Activated CD8-positive, alpha-beta memory T cell treated with anti-CD3 and anti-CD28 coated beads, Interleukin-2, amount 10 ng/mL, durations not matched to agents 7 days and 5 days (primary cell): ENCODE data around the gene PGLYRP3. TPM values are rescaled to one million over a fixed set of nuclear protein-coding genes. Genes with fewer than 3 reads are reported as not detected.
"Not testable (repeated sequence)": the region's sequence is repeated elsewhere in the genome, so short reads cannot be mapped to it uniquely, and the experiment has no call there.

Source experiments
- ATAC-seq: fragments of 150-1000 bp; cut with Tn5 transposase; one replicate; pipeline ENCODE4 v1.10.0; 2021; ENCODE audit warnings: moderate library complexity
- CTCF ChIA-PET: fragments of 350-600 bp; sonication (Branson Sonifier 250); formaldehyde crosslinking; loops from one replicate; lab custom pipeline; 2021; ENCODE audit warnings: antibody characterized with exemption; lab: Charles Lee
- DNase-seq: peaks from one replicate; pipeline ENCODE4 v3.0.0-alpha.2; 2020
- H3K27ac Mint-ChIP-seq: one replicate; pipeline ENCODE4 v1.8.0; 2021; ENCODE audit warnings: mild to moderate bottlenecking, mixed read lengths
- H3K27me3 Mint-ChIP-seq: one replicate; pipeline ENCODE4 v1.8.0; 2021; ENCODE audit warnings: mixed read lengths
- H3K36me3 Mint-ChIP-seq: one replicate; pipeline ENCODE4 v1.8.0; 2021; ENCODE audit warnings: mild to moderate bottlenecking, mixed read lengths
- H3K4me1 Mint-ChIP-seq: one replicate; pipeline ENCODE4 v1.8.0; 2021; ENCODE audit warnings: mixed read lengths
- H3K4me3 Mint-ChIP-seq: one replicate; pipeline ENCODE4 v1.8.0; 2021; ENCODE audit warnings: mild to moderate bottlenecking, moderate library complexity, mixed read lengths
- H3K9me3 Mint-ChIP-seq: one replicate; pipeline ENCODE4 v1.8.0; 2022; ENCODE audit warnings: low read depth, mixed read lengths
- total RNA-seq, 2 experiments: library from RNA; stranded (reverse); gene quantifications; one replicate each; pipeline ENCODE4 v1.2.3, GENCODE V29; 2021

Gene PGLYRP3
- total RNA-seq, 2 experiments from 2014 or later = not detected

- Mint-ChIP-seq H3K36me3 (no peaks in the 10 kb centered on the region), H3K27me3 (peaks cover 12% of the 10 kb centered on the region), H3K9me3 (no peaks in the 10 kb centered on the region), H3K4me1 (peaks cover 7% of the 10 kb centered on the region), H3K27ac (no peak overlapping the region), H3K4me3 (no peak overlapping the region)
- DNase-seq (peak; percentile 59), ATAC-seq (peak; percentile 76)
- CTCF ChIA-PET = interaction anchor here (0.9 to 6.4 kb wide), 6 partner anchors 9 to 141 kb away, joined by 3 to 126 read pairs (median 4); no protein-coding TSS in a partner anchor
Measured at GRCh38 chr1:153355445-153356071, 42.8 kb upstream of the PGLYRP3 start.

- Mint-ChIP-seq H3K27ac (no peak overlapping the region), H3K36me3 (no peaks in the 10 kb centered on the region), H3K9me3 (no peaks in the 10 kb centered on the region), H3K27me3 (peaks cover 14% of the 10 kb centered on the region), H3K4me1 (peaks cover 7% of the 10 kb centered on the region), H3K4me3 (no peak overlapping the region)
- no peak for DNase-seq
- CTCF ChIA-PET = interaction anchor here (1.0 to 6.4 kb wide), 7 partner anchors 8 to 177 kb away, joined by 3 to 126 read pairs (median 4); no protein-coding TSS in a partner anchor
- no peak for ATAC-seq
Measured at GRCh38 chr1:153354515-153355193, 41.9 kb upstream of the PGLYRP3 start.

GRCh38 chr1:153353226-153353947 lies 40.6 kb upstream of the PGLYRP3 start:
- no peak overlapping the region for H3K27ac Mint-ChIP-seq
- CTCF ChIA-PET = interaction anchor here (1.0 to 6.4 kb wide), 15 partner anchors 10 to 179 kb away, joined by 3 to 126 read pairs (median 5); partner anchors contain the start of gene S100A12
- no peak for DNase-seq

GRCh38 chr1:153352523-153352922 lies 39.8 kb upstream of the PGLYRP3 start:
- CTCF ChIA-PET = interaction anchor here (0.9 to 6.4 kb wide), 14 partner anchors 9 to 423 kb away, joined by 3 to 126 read pairs (median 5); partner anchors contain the start of gene SLC27A3
- ATAC-seq (peak; percentile 78), DNase-seq (peak; percentile 73)
- no peaks in the 10 kb centered on the region for H3K9me3 Mint-ChIP-seq
- no peak overlapping the region for H3K27ac Mint-ChIP-seq
- H3K4me1 Mint-ChIP-seq = peaks cover 4% of the 10 kb centered on the region
- no peaks in the 10 kb centered on the region for H3K36me3 Mint-ChIP-seq
- H3K4me3 Mint-ChIP-seq = no peak overlapping the region
- peaks cover 26% of the 10 kb centered on the region for H3K27me3 Mint-ChIP-seq

More at GRCh38 chr1:153353226-153353947, 40.6 kb upstream of the PGLYRP3 start:
- Mint-ChIP-seq H3K27me3 (peaks cover 21% of the 10 kb centered on the region), H3K4me3 (no peak overlapping the region), H3K4me1 (peaks cover 7% of the 10 kb centered on the region), H3K9me3 (no peaks in the 10 kb centered on the region), H3K36me3 (no peaks in the 10 kb centered on the region)
- no peak for ATAC-seq

- Mint-ChIP-seq H3K4me3 (no peak overlapping the region), H3K4me1 (peaks cover 13% of the 10 kb centered on the region), H3K27ac (no peak overlapping the region), H3K36me3 (no peaks in the 10 kb centered on the region), H3K27me3 (peaks cover 45% of the 10 kb centered on the region), H3K9me3 (no peaks in the 10 kb centered on the region)
- ATAC-seq (no peak), DNase-seq (no peak)
- CTCF ChIA-PET = interaction anchor here (6.4 kb wide), 1 partner anchor 146 kb away, joined by 126 read pairs; no protein-coding TSS in a partner anchor
Measured at GRCh38 chr1:153350321-153350957, 37.7 kb upstream of the PGLYRP3 start.

GRCh38 chr1:153349363-153350320 lies 36.9 kb upstream of the PGLYRP3 start:
- Mint-ChIP-seq H3K9me3 (no peaks in the 10 kb centered on the region), H3K4me3 (no peak overlapping the region), H3K27me3 (peaks cover 46% of the 10 kb centered on the region)

GRCh38 chr1:153348511-153349362 lies 36.0 kb upstream of the PGLYRP3 start, which contains the start of gene PGLYRP4:
PGLYRP4 (minus strand) TSS chr1:153348841; CDS start chr1:153347932, 909 bp downstream.
- no peaks in the 10 kb centered on the region for H3K36me3 Mint-ChIP-seq
- ATAC-seq (no peak), DNase-seq (no peak)
- H3K4me3 Mint-ChIP-seq = no peak within 1 kb of the TSS
- peaks cover 25% of the 10 kb centered on the region for H3K4me1 Mint-ChIP-seq
- H3K27ac Mint-ChIP-seq = no peak within 1 kb of the TSS
- H3K27me3 Mint-ChIP-seq = peaks cover 49% of the 10 kb centered on the region
- CTCF ChIA-PET = no interaction called here
- H3K9me3 Mint-ChIP-seq = no peaks in the 10 kb centered on the region

More at GRCh38 chr1:153349363-153350320, 36.9 kb upstream of the PGLYRP3 start:
- H3K36me3 Mint-ChIP-seq = no peaks in the 10 kb centered on the region
- H3K27ac Mint-ChIP-seq = no peak overlapping the region
- ATAC-seq (no peak), DNase-seq (no peak)
- peaks cover 19% of the 10 kb centered on the region for H3K4me1 Mint-ChIP-seq
- CTCF ChIA-PET = interaction anchor here (6.4 kb wide), 1 partner anchor 147 kb away, joined by 126 read pairs; no protein-coding TSS in a partner anchor

- Mint-ChIP-seq H3K9me3 (no peaks in the 10 kb centered on the region), H3K4me3 (no peak overlapping the region), H3K27ac (no peak overlapping the region), H3K27me3 (peaks cover 52% of the 10 kb centered on the region), H3K4me1 (peaks cover 29% of the 10 kb centered on the region), H3K36me3 (no peaks in the 10 kb centered on the region)
- DNase-seq (no peak), ATAC-seq (no peak)
- CTCF ChIA-PET = no interaction called here
Measured at GRCh38 chr1:153347856-153348255, 35.1 kb upstream of the PGLYRP3 start.

GRCh38 chr1:153347049-153347448 lies 34.3 kb upstream of the PGLYRP3 start:
- CTCF ChIA-PET = interaction anchor here (0.8 to 1.0 kb wide), 2 partner anchors 9 to 12 kb away, joined by 3 read pairs; no protein-coding TSS in a partner anchor
- DNase-seq, H3K27ac Mint-ChIP-seq, H3K36me3 Mint-ChIP-seq, H3K4me3 Mint-ChIP-seq, H3K9me3 Mint-ChIP-seq, ATAC-seq: not testable (repeated sequence)
- peaks cover 59% of the 10 kb centered on the region for H3K27me3 Mint-ChIP-seq
- peaks cover 29% of the 10 kb centered on the region for H3K4me1 Mint-ChIP-seq

GRCh38 chr1:153346077-153346723 lies 33.4 kb upstream of the PGLYRP3 start:
- Mint-ChIP-seq H3K9me3 (no peaks in the 10 kb centered on the region), H3K27ac (no peak overlapping the region), H3K4me3 (no peak overlapping the region)

More at GRCh38 chr1:153346077-153346723, 33.4 kb upstream of the PGLYRP3 start:
- Mint-ChIP-seq H3K27me3 (peaks cover 60% of the 10 kb centered on the region), H3K4me1 (peaks cover 29% of the 10 kb centered on the region), H3K36me3 (no peaks in the 10 kb centered on the region)
- CTCF ChIA-PET = interaction anchor here (0.8 to 1.2 kb wide), 4 partner anchors 9 to 692 kb away, joined by 3 to 5 read pairs (median 3); no protein-coding TSS in a partner anchor
- no peak for ATAC-seq
- no peak for DNase-seq
